GM18873 (cell line): Measurements from ENCODE around the gene BTBD2.

ENCODE experiments used
- ATAC-seq: cut with Tn5 transposase; IDR thresholded peaks from one replicate; pipeline ENCODE4 v1.9.1; 2021; ENCODE audit warnings: mild to moderate bottlenecking, moderate library complexity, moderate number of reproducible peaks; ENCODE audit not compliant: unreplicated experiment, low FRiP score

Gene BTBD2

GRCh38 chr19:1968279-1969175 is 47.0 kb downstream of the BTBD2 start:
- no peak for ATAC-seq

- ATAC-seq: no peak
These were observed 48.4 kb downstream of the BTBD2 start for GRCh38 chr19:1967087-1967608.

GRCh38 chr19:1962674-1963073 is 52.8 kb downstream of the BTBD2 start:
- ATAC-seq: no peak

- no peak for ATAC-seq
These were observed 54.3 kb downstream of the BTBD2 start for GRCh38 chr19:1961000-1961883.

- no peak for ATAC-seq
These were observed 55.5 kb downstream of the BTBD2 start for GRCh38 chr19:1959928-1960589.

- ATAC-seq: no peak
These were observed 57.8 kb downstream of the BTBD2 start for GRCh38 chr19:1957562-1958248.

- ATAC-seq: no peak
These were observed 58.5 kb downstream of the BTBD2 start for GRCh38 chr19:1956868-1957492.

GRCh38 chr19:1956122-1956494 is 59.4 kb downstream of the BTBD2 start:
- ATAC-seq: no peak

- no peak for ATAC-seq
These were observed 60.1 kb downstream of the BTBD2 start for GRCh38 chr19:1955171-1956121.

GRCh38 chr19:1954532-1954933 is 61.0 kb downstream of the BTBD2 start:
- ATAC-seq: no peak

GRCh38 chr19:1953441-1954094 is 61.9 kb downstream of the BTBD2 start:
- no peak for ATAC-seq

GRCh38 chr19:1953037-1953436 is 62.5 kb downstream of the BTBD2 start:
- no peak for ATAC-seq

- ATAC-seq: no peak
These were observed 62.9 kb downstream of the BTBD2 start for GRCh38 chr19:1952635-1953034.

GRCh38 chr19:1950640-1951039 is 64.9 kb downstream of the BTBD2 start:
- no peak for ATAC-seq

- no peak for ATAC-seq
These were observed 66.0 kb downstream of the BTBD2 start for GRCh38 chr19:1949304-1950101.

GRCh38 chr19:1947651-1948209 is 67.8 kb downstream of the BTBD2 start:
- no peak for ATAC-seq

- no peak for ATAC-seq
These were observed 69.6 kb downstream of the BTBD2 start for GRCh38 chr19:1945899-1946298.
